HepG2 (cell line): ENCODE measurements around the gene CNP. TPM values are rescaled to one million over a fixed set of nuclear protein-coding genes. Genes with fewer than 3 reads are reported as not detected.

Experiments
- BCL6 ChIP-seq: IDR thresholded peaks from 2 replicates; pipeline ENCODE4 v1.6.1; 2016; ENCODE audit warnings: missing genetic modification reagents, missing compliant biosample characterization
- CEBPG ChIP-seq: IDR thresholded peaks from 2 replicates; pipeline ENCODE4 v1.6.1; 2016
- CSRNP2 ChIP-seq: sonication (generic); formaldehyde crosslinking; conservative IDR thresholded peaks from 2 replicates; pipeline ENCODE4 v1.8.0; 2022; ENCODE audit warnings: low read depth, missing genetic modification reagents
- FOXA1 ChIP-seq, 2 experiments: fragments of 450-650 bp in 1 of 2; sonication (generic) in 1 of 2; formaldehyde crosslinking in 1 of 2; IDR thresholded peaks; 2 replicates each; pipeline versions ENCODE4 v1.4.0 to v1.6.1; 2016 to 2020; ENCODE audit warnings: missing genetic modification reagents in 1 of 2
- GATAD2A ChIP-seq: IDR thresholded peaks from 2 replicates; pipeline ENCODE4 v1.6.1; 2016
- POGZ ChIP-seq: sonication (generic); formaldehyde crosslinking; IDR thresholded peaks from 2 replicates; pipeline ENCODE4 v1.4.0; 2020; ENCODE audit warnings: mild to moderate bottlenecking, missing genetic modification reagents
- RXRB ChIP-seq: IDR thresholded peaks from 2 replicates; pipeline ENCODE4 v1.6.1; 2016; ENCODE audit warnings: borderline replicate concordance, missing genetic modification reagents, missing compliant biosample characterization
- SNAI1 ChIP-seq: sonication (generic); formaldehyde crosslinking; IDR thresholded peaks from 2 replicates; pipeline ENCODE4 v1.5.0; 2020; ENCODE audit warnings: mild to moderate bottlenecking, missing genetic modification reagents, borderline replicate concordance
- TARDBP ChIP-seq: sonication (generic); formaldehyde crosslinking; IDR thresholded peaks from 2 replicates; pipeline ENCODE4 v1.8.0; 2022; ENCODE audit warnings: mild to moderate bottlenecking, missing genetic modification reagents
- THAP11 ChIP-seq: IDR thresholded peaks from 2 replicates; pipeline ENCODE4 v1.6.1; 2016; ENCODE audit warnings: missing biosample characterization, missing genetic modification reagents
- TOPORS ChIP-seq: sonication (generic); formaldehyde crosslinking; IDR thresholded peaks from 2 replicates; pipeline ENCODE4 v1.8.0; 2023; ENCODE audit warnings: mild to moderate bottlenecking, missing genetic modification reagents
- ZBTB7B ChIP-seq: sonication (generic); formaldehyde crosslinking; IDR thresholded peaks from 2 replicates; pipeline ENCODE4 v1.4.0; 2020; ENCODE audit warnings: missing genetic modification reagents
- ZBTB8A ChIP-seq: sonication (generic); formaldehyde crosslinking; IDR thresholded peaks from 2 replicates; pipeline ENCODE4 v1.4.0; 2020; ENCODE audit warnings: mild to moderate bottlenecking, low read depth, missing genetic modification reagents, borderline replicate concordance
- ZMYM2 ChIP-seq: sonication (generic); formaldehyde crosslinking; IDR thresholded peaks from 2 replicates; pipeline ENCODE4 v1.8.0; 2022; ENCODE audit warnings: mild to moderate bottlenecking, missing genetic modification reagents
- ZNF18 ChIP-seq: sonication (generic); formaldehyde crosslinking; IDR thresholded peaks from 2 replicates; pipeline ENCODE4 v1.8.0; 2022; ENCODE audit warnings: mild to moderate bottlenecking, missing genetic modification reagents; ENCODE audit not compliant: insufficient replicate concordance
- ZNF331 ChIP-seq: sonication (generic); formaldehyde crosslinking; IDR thresholded peaks from 2 replicates; pipeline ENCODE4 v1.4.0; 2020; ENCODE audit warnings: missing genetic modification reagents
- ZNF343 ChIP-seq: sonication (generic); formaldehyde crosslinking; IDR thresholded peaks from 2 replicates; pipeline ENCODE4 v1.4.0; 2020; ENCODE audit warnings: mild to moderate bottlenecking, missing genetic modification reagents
- ZNF7 ChIP-seq: IDR thresholded peaks from 2 replicates; pipeline ENCODE4 v1.6.1; 2016; ENCODE audit warnings: missing biosample characterization, missing genetic modification reagents
- ZSCAN22 ChIP-seq: sonication (generic); formaldehyde crosslinking; IDR thresholded peaks from 2 replicates; pipeline ENCODE4 v1.4.0; 2020; ENCODE audit warnings: mild to moderate bottlenecking, missing genetic modification reagents
- polyA plus RNA-seq, 8 experiments: library from polyadenylated mRNA; depleted of rRNA in 3 of 8; stranded (reverse) in 7 of 8; unstranded in 1 of 8; fragments of >200 nt; fragmentation: Illumina TruSeq in 4 of 8; extraction: Trizol in 4 of 8; gene quantifications; 2 replicates each; pipeline versions ENCODE4 v1.2.1 to v1.2.3, GENCODE V29; 2011 to 2016; ENCODE audit warnings: low read depth in 4 of 8, missing spikeins in 1 of 8, mixed read lengths in 1 of 8; ENCODE audit not compliant: insufficient read depth in 1 of 8
- total RNA-seq, 5 experiments: library from RNA; depleted of rRNA; stranded (reverse); fragments of >200 nt; fragmentation: Illumina TruSeq; extraction: Trizol; gene quantifications; 2 replicates each; pipeline ENCODE4 v1.2.3, GENCODE V29; 2016; ENCODE audit warnings: low read depth in 1 of 5
- TF ChIP-seq, protein P1 (sequence below): sonication (generic); formaldehyde crosslinking; IDR thresholded peaks from 2 replicates; pipeline ENCODE4 v1.8.0; 2022; ENCODE audit warnings: mild to moderate bottlenecking, missing genetic modification reagents, borderline replicate concordance
- TF ChIP-seq, protein P2 (sequence below), 2 experiments: fragments of 450-650 bp in 1 of 2; sonication (generic) in 1 of 2; formaldehyde crosslinking; IDR thresholded peaks; 2 replicates each; pipeline versions ENCODE4 v1.5.0 to v1.8.0; 2020 to 2022; ENCODE audit warnings: mild to moderate bottlenecking in 1 of 2, missing genetic modification reagents in 1 of 2
- TF ChIP-seq, protein P3 (sequence below): sonication (generic); formaldehyde crosslinking; IDR thresholded peaks from 2 replicates; pipeline ENCODE4 v1.8.1; 2023; ENCODE audit warnings: mild to moderate bottlenecking, missing genetic modification reagents, borderline replicate concordance
- TF ChIP-seq, protein P4 (sequence below): sonication (generic); formaldehyde crosslinking; IDR thresholded peaks from 2 replicates; pipeline ENCODE4 v1.5.0; 2020; ENCODE audit warnings: mild to moderate bottlenecking, missing genetic modification reagents, moderate library complexity

The CNP gene
- total and polyA plus RNA-seq, 2 of the 13 experiments (the other 11 are each of a cell fraction or from before 2014, with no cell fraction given) = 97.2 to 161 TPM

GRCh38 chr17:41957869-41958439 is 8.6 kb upstream of the CNP start (continued):
- TF ChIP-seq, protein P1, sequence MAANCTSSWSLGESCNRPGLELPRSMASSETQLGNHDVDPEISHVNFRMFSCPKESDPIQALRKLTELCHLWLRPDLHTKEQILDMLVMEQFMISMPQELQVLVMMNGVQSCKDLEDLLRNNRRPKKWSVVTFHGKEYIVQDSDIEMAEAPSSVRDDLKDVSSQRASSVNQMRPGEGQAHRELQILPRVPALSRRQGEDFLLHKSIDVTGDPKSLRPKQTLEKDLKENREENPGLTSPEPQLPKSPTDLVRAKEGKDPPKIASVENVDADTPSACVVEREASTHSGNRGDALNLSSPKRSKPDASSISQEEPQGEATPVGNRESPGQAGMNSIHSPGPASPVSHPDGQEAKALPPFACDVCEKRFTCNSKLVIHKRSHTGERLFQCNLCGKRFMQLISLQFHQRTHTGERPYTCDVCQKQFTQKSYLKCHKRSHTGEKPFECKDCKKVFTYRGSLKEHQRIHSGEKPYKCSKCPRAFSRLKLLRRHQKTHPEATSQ (CRISPR knock-in tag) = peak; percentile 55; the same call in 1 of the 2 replicates
- TF ChIP-seq, protein P2, sequence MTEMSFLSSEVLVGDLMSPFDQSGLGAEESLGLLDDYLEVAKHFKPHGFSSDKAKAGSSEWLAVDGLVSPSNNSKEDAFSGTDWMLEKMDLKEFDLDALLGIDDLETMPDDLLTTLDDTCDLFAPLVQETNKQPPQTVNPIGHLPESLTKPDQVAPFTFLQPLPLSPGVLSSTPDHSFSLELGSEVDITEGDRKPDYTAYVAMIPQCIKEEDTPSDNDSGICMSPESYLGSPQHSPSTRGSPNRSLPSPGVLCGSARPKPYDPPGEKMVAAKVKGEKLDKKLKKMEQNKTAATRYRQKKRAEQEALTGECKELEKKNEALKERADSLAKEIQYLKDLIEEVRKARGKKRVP (CRISPR knock-in tag; IDR thresholded peaks at IDR 0.05) = no peak
- TF ChIP-seq, protein P3, sequence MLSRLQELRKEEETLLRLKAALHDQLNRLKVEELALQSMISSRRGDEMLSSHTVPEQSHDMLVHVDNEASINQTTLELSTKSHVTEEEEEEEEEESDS (CRISPR knock-in tag) = 0 out of 2 replicates have a peak, but pooled peaks have one; percentile 43
- TF ChIP-seq SNAI1 (CRISPR knock-in tag) (0 out of 2 replicates have a peak, but pooled peaks have one; percentile 2), POGZ (peak; percentile 10; the same call in 1 of the 2 replicates), ZSCAN22 (CRISPR knock-in tag) (no peak), TARDBP (CRISPR knock-in tag) (0 out of 2 replicates have a peak, but pooled peaks have one; percentile 5), ZNF7 (CRISPR knock-in tag) (no peak), ZNF18 (CRISPR knock-in tag) (peak; percentile 24), FOXA1 (IDR thresholded peaks at IDR 0.05) (no peak), FOXA1 (CRISPR knock-in tag; IDR thresholded peaks at IDR 0.05) (no peak), ZMYM2 (CRISPR knock-in tag) (no peak), GATAD2A (CRISPR knock-in tag) (peak; percentile 6; the same call in 1 of the 2 replicates), BCL6 (CRISPR knock-in tag) (0 out of 2 replicates have a peak, but pooled peaks have one; percentile 0), THAP11 (CRISPR knock-in tag) (peak; percentile 3; the same call in 1 of the 2 replicates), ZBTB8A (CRISPR knock-in tag) (no peak), RXRB (CRISPR knock-in tag) (0 out of 2 replicates have a peak, but pooled peaks have one; percentile 3), ZNF343 (no peak), ZNF331 (CRISPR knock-in tag) (0 out of 2 replicates have a peak, but pooled peaks have one; percentile 3), TOPORS (CRISPR knock-in tag) (0 out of 2 replicates have a peak, but pooled peaks have one; percentile 49), ZBTB7B (CRISPR knock-in tag) (peak; percentile 6; the same call in 1 of the 2 replicates), CEBPG (no peak), CSRNP2 (CRISPR knock-in tag) (no peak)
- TF ChIP-seq, protein P4, sequence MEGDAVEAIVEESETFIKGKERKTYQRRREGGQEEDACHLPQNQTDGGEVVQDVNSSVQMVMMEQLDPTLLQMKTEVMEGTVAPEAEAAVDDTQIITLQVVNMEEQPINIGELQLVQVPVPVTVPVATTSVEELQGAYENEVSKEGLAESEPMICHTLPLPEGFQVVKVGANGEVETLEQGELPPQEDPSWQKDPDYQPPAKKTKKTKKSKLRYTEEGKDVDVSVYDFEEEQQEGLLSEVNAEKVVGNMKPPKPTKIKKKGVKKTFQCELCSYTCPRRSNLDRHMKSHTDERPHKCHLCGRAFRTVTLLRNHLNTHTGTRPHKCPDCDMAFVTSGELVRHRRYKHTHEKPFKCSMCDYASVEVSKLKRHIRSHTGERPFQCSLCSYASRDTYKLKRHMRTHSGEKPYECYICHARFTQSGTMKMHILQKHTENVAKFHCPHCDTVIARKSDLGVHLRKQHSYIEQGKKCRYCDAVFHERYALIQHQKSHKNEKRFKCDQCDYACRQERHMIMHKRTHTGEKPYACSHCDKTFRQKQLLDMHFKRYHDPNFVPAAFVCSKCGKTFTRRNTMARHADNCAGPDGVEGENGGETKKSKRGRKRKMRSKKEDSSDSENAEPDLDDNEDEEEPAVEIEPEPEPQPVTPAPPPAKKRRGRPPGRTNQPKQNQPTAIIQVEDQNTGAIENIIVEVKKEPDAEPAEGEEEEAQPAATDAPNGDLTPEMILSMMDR (CRISPR knock-in tag) = peak; percentile 2; the same call in 1 of the 2 replicates
